Liver (tissue), 3 donors: ENCODE results near the gene ATG14.

ENCODE experiments used
- FOXA1 ChIP-seq: IDR thresholded peaks from 2 replicates; pipeline ENCODE4 v1.6.1; 2016; ENCODE audit warnings: antibody characterized with exemption
- HNF4G ChIP-seq: IDR thresholded peaks from 2 replicates; pipeline ENCODE4 v1.6.1; 2016; ENCODE audit warnings: antibody characterized with exemption
- JUND ChIP-seq, 2 donors: IDR thresholded peaks; 2 replicates each; pipeline ENCODE4 v1.6.1; 2016; ENCODE audit warnings: antibody characterized with exemption in 2 of 2
- MAX ChIP-seq: IDR thresholded peaks from 2 replicates; pipeline ENCODE4 v1.6.1; 2016; ENCODE audit warnings: antibody characterized with exemption
- RAD21 ChIP-seq, 2 donors: IDR thresholded peaks; 2 replicates each; pipeline ENCODE4 v1.6.1; 2016; ENCODE audit warnings: antibody characterized with exemption in 2 of 2, mild to moderate bottlenecking in 2 of 2
- SP1 ChIP-seq: IDR thresholded peaks from 2 replicates; pipeline ENCODE4 v1.6.1; 2018; ENCODE audit warnings: antibody characterized with exemption, mild to moderate bottlenecking
- TAF1 ChIP-seq: conservative IDR thresholded peaks from 2 replicates; pipeline ENCODE4 v1.6.1; 2016; ENCODE audit warnings: antibody characterized with exemption, mild to moderate bottlenecking
- TF ChIP-seq, protein P1 (sequence below): fragments of 150-350 bp; IDR thresholded peaks from 2 replicates; pipeline ENCODE4 v1.5.1; 2017; ENCODE audit warnings: improper control_type of control experiment, low read depth, low read length; ENCODE audit not compliant: missing input control
- TF ChIP-seq, protein P2 (sequence below): IDR thresholded peaks from 2 replicates; pipeline ENCODE4 v1.6.1; 2016; ENCODE audit warnings: antibody characterized with exemption
- TF ChIP-seq, protein P3 (sequence below): IDR thresholded peaks from 2 replicates; pipeline ENCODE4 v1.6.1; 2016; ENCODE audit warnings: antibody characterized with exemption, mild to moderate bottlenecking
- donor health status: healthy.
- donor health status: healthy.

- no peak for TF ChIP-seq FOXA1
- no peak for TF ChIP-seq TAF1
- TF ChIP-seq, protein P1, sequence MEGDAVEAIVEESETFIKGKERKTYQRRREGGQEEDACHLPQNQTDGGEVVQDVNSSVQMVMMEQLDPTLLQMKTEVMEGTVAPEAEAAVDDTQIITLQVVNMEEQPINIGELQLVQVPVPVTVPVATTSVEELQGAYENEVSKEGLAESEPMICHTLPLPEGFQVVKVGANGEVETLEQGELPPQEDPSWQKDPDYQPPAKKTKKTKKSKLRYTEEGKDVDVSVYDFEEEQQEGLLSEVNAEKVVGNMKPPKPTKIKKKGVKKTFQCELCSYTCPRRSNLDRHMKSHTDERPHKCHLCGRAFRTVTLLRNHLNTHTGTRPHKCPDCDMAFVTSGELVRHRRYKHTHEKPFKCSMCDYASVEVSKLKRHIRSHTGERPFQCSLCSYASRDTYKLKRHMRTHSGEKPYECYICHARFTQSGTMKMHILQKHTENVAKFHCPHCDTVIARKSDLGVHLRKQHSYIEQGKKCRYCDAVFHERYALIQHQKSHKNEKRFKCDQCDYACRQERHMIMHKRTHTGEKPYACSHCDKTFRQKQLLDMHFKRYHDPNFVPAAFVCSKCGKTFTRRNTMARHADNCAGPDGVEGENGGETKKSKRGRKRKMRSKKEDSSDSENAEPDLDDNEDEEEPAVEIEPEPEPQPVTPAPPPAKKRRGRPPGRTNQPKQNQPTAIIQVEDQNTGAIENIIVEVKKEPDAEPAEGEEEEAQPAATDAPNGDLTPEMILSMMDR = no peak
- no peak for TF ChIP-seq JUND (IDR thresholded peaks at IDR 0.05)
- TF ChIP-seq, protein P2, sequence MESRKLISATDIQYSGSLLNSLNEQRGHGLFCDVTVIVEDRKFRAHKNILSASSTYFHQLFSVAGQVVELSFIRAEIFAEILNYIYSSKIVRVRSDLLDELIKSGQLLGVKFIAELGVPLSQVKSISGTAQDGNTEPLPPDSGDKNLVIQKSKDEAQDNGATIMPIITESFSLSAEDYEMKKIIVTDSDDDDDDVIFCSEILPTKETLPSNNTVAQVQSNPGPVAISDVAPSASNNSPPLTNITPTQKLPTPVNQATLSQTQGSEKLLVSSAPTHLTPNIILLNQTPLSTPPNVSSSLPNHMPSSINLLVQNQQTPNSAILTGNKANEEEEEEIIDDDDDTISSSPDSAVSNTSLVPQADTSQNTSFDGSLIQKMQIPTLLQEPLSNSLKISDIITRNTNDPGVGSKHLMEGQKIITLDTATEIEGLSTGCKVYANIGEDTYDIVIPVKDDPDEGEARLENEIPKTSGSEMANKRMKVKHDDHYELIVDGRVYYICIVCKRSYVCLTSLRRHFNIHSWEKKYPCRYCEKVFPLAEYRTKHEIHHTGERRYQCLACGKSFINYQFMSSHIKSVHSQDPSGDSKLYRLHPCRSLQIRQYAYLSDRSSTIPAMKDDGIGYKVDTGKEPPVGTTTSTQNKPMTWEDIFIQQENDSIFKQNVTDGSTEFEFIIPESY = no peak
- TF ChIP-seq SP1 = no peak
- no peak for TF ChIP-seq MAX
- no peak for TF ChIP-seq RAD21 (IDR thresholded peaks at IDR 0.05)
- TF ChIP-seq HNF4G = no peak
- TF ChIP-seq, protein P3, sequence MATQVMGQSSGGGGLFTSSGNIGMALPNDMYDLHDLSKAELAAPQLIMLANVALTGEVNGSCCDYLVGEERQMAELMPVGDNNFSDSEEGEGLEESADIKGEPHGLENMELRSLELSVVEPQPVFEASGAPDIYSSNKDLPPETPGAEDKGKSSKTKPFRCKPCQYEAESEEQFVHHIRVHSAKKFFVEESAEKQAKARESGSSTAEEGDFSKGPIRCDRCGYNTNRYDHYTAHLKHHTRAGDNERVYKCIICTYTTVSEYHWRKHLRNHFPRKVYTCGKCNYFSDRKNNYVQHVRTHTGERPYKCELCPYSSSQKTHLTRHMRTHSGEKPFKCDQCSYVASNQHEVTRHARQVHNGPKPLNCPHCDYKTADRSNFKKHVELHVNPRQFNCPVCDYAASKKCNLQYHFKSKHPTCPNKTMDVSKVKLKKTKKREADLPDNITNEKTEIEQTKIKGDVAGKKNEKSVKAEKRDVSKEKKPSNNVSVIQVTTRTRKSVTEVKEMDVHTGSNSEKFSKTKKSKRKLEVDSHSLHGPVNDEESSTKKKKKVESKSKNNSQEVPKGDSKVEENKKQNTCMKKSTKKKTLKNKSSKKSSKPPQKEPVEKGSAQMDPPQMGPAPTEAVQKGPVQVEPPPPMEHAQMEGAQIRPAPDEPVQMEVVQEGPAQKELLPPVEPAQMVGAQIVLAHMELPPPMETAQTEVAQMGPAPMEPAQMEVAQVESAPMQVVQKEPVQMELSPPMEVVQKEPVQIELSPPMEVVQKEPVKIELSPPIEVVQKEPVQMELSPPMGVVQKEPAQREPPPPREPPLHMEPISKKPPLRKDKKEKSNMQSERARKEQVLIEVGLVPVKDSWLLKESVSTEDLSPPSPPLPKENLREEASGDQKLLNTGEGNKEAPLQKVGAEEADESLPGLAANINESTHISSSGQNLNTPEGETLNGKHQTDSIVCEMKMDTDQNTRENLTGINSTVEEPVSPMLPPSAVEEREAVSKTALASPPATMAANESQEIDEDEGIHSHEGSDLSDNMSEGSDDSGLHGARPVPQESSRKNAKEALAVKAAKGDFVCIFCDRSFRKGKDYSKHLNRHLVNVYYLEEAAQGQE = no peak
These were observed 78.7 kb downstream of the ATG14 start for GRCh38 chr14:55332654-55333570.
